ENCODE measurements around the gene RCAN1. TPM values are rescaled to one million over a fixed set of nuclear protein-coding genes. Genes with fewer than 3 reads are reported as not detected.

RCAN1 gene
- total and polyA plus RNA-seq, 2 of the 4 experiments (the other 2 are of a cell fraction), result 53.5 to 175 TPM

DNA sequence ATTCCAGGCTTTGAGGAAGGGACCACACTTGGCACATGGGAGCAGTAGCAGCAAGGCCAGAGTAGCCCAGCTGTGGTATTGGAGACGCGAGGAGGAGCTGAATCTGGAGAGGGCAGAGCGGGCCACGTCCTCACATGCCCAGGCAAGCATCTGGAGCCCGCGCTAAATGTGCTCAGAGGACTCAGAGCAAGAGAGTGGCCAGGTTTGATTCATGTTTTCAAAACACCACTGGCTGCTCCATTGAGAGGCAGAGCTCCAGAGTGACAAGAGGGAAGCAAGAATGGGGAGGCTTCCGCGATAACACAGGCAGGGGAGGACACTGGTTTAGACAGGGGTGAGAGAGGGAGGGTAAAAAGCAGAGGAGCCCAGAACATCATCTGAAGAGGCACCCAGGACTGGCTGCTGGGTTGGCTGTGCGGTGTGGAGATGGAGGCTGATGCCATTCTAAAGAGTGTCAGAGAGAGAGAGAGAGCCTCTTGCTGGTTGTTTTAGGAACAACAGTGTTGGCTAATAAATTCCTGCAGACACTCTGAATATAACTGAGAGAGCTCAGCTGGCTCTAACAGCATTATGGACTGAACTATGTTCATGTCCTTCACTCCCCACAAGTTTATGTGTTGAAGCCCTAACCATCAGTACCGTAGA lies 32.3 kb downstream of the RCAN1 start:
- peak overlapping the region; percentile 82 for H3K4ac ChIP-seq (ENCODE audit: low read depth, low read length)
- no peak overlapping the region for H3K23ac ChIP-seq (ENCODE audit: low read depth, low read length)
- CTCF ChIA-PET, result interaction anchor here (0.6 to 2.6 kb wide), 8 partner anchors 14 to 1267 kb away, joined by 3 to 25 read pairs (median 6); partner anchors contain the start of gene KCNE1
- H3K18ac ChIP-seq (ENCODE audit: low read depth, low read length), result peak overlapping the region; percentile 21; the same call in 1 of the 2 replicates
- H2BK120ac ChIP-seq (ENCODE audit: low read depth, low read length), result peak overlapping the region; percentile 80; the same call in 1 of the 2 replicates
- POLR2A ChIA-PET (ENCODE audit: unreplicated experiment), result interaction anchor here (1.0 kb wide), 1 partner anchor 56 kb away, joined by 3 read pairs; no protein-coding TSS in a partner anchor
- peaks cover 14% of the 10 kb centered on the region for H3K9me1 ChIP-seq (ENCODE audit: insufficient read depth, low read length)
- H4K8ac ChIP-seq (ENCODE audit: low read depth in 2 of 2, low read length in 2 of 2), result peak overlapping the region in 1 of 2 experiments; percentile 33; a peak in 1 of 4 replicates
- H3K27ac ChIP-seq (ENCODE audit: insufficient read depth, low read length), result no peak overlapping the region
- H3K27me3 ChIP-seq (ENCODE audit: control insufficient read depth, insufficient read depth, low read length), result no peaks in the 10 kb centered on the region
- H2AK9ac ChIP-seq (replicated peaks; ENCODE audit: low read depth, low read length, poor library complexity), result peak overlapping the region; percentile 33
- H2AK5ac ChIP-seq (ENCODE audit: low read depth, low read length), result peak overlapping the region; percentile 80
- no peak overlapping the region for H3K9ac ChIP-seq (ENCODE audit: low read depth, low read length)
- H2BK5ac ChIP-seq (ENCODE audit: low read depth, low read length, poor library complexity, severe bottlenecking), result peak overlapping the region; percentile 19
- WGBS, 2 experiments (ENCODE audit: extremely low coverage in 2 of 2, insufficient read length in 1 of 2), result 83% methylated on average over 6 of the region's 10 CpGs; no CpG with 5 or more reads in 1 of the 2 experiments
- H3K36me3 ChIP-seq (ENCODE audit: control insufficient read depth, insufficient read depth, low read length), result no peaks in the 10 kb centered on the region
- intact Hi-C loops (cut with micrococcal nuclease) (loop anchor here (1.0 kb wide), 2 partner anchors 58 to 72 kb away; no protein-coding TSS in a partner anchor), in situ Hi-C loops (cut with MboI; ENCODE audit: low sequenced_read_pairs) (no loop called here), dilution Hi-C loops (cut with HindIII; ENCODE audit: low sequenced_read_pairs, unreplicated experiment) (no loop called here)
- no peaks in the 10 kb centered on the region for H4K20me1 ChIP-seq (ENCODE audit: insufficient read depth, low read length)
- peaks cover 9% of the 10 kb centered on the region for H3K4me1 ChIP-seq (ENCODE audit: control insufficient read depth, insufficient read depth, low read length)
- BruUV-seq (replicated peaks), result no TSS peak
- peak overlapping the region; percentile 64; the same call in 1 of the 2 replicates for H4K91ac ChIP-seq (ENCODE audit: insufficient read depth, low read depth, low read length)
- peak overlapping the region; percentile 29 for H2AFZ ChIP-seq (replicated peaks; ENCODE audit: low read length, poor library complexity)
- DNase-seq (peak; percentile 65), ATAC-seq (ENCODE audit: low read depth) (peak; percentile 95)
- no peak overlapping the region for H3K4me3 ChIP-seq (ENCODE audit: insufficient read depth, low read depth, low read length)
- no peaks in the 10 kb centered on the region for H3K9me3 ChIP-seq (ENCODE audit: control insufficient read depth, insufficient read depth, low read length)
- H3K56ac ChIP-seq (ENCODE audit: extremely low read depth, insufficient read depth, low read length), result no peak overlapping the region
- peak overlapping the region; percentile 80; the same call in 1 of the 2 replicates for H2BK20ac ChIP-seq (ENCODE audit: low read depth, low read length)
- peak overlapping the region; percentile 85; the same call in 1 of the 2 replicates for H3K14ac ChIP-seq (replicated peaks; ENCODE audit: low read depth, low read length)
- H4K5ac ChIP-seq (ENCODE audit: low read depth, low read length), result peak overlapping the region; percentile 47
- peaks cover 12 to 41% of the 10 kb centered on the region in 2 experiments; a peak in 3 of 4 replicates for H3K79me1 ChIP-seq (ENCODE audit: low read depth in 1 of 2, low read length in 2 of 2)
- H3K4me2 ChIP-seq (ENCODE audit: low read depth, low read length), result no peak overlapping the region
- H2BK15ac ChIP-seq (ENCODE audit: low read depth, low read length), result peak overlapping the region; percentile 63; the same call in 1 of the 3 replicates
- no peak for TF ChIP-seq MAFK (IDR thresholded peaks at IDR 0.05; ENCODE audit: low read depth, low read length)
- TF ChIP-seq MXI1 (IDR thresholded peaks at IDR 0.05; ENCODE audit: borderline replicate concordance, low read depth, low read length), result no peak
- no peak for TF ChIP-seq BHLHE40 (IDR thresholded peaks at IDR 0.05; ENCODE audit: low read depth, low read length)
- TF ChIP-seq, protein P1, sequence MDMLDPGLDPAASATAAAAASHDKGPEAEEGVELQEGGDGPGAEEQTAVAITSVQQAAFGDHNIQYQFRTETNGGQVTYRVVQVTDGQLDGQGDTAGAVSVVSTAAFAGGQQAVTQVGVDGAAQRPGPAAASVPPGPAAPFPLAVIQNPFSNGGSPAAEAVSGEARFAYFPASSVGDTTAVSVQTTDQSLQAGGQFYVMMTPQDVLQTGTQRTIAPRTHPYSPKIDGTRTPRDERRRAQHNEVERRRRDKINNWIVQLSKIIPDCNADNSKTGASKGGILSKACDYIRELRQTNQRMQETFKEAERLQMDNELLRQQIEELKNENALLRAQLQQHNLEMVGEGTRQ (IDR thresholded peaks at IDR 0.05; ENCODE audit: low read depth, low read length), result no peak
- no peak for TF ChIP-seq FOS (IDR thresholded peaks at IDR 0.05; ENCODE audit: low read depth, low read length)
- TF ChIP-seq RFX5 (IDR thresholded peaks at IDR 0.05; ENCODE audit: low read depth, low read length), result no peak
- no peak for TF ChIP-seq CHD1 (IDR thresholded peaks at IDR 0.05; ENCODE audit: low read depth, low read length)
- peak; percentile 27; the same call in 1 of the 2 replicates for TF ChIP-seq CEBPB (IDR thresholded peaks at IDR 0.05; ENCODE audit: low read depth, low read length)
- TF ChIP-seq, protein P2, sequence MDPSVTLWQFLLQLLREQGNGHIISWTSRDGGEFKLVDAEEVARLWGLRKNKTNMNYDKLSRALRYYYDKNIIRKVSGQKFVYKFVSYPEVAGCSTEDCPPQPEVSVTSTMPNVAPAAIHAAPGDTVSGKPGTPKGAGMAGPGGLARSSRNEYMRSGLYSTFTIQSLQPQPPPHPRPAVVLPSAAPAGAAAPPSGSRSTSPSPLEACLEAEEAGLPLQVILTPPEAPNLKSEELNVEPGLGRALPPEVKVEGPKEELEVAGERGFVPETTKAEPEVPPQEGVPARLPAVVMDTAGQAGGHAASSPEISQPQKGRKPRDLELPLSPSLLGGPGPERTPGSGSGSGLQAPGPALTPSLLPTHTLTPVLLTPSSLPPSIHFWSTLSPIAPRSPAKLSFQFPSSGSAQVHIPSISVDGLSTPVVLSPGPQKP (IDR thresholded peaks at IDR 0.05; ENCODE audit: borderline replicate concordance, low read depth, low read length), result no peak
- no peak for TF ChIP-seq POLR2A (IDR thresholded peaks at IDR 0.05; ENCODE audit: low read depth, low read length)
- TF ChIP-seq MAZ (IDR thresholded peaks at IDR 0.05; ENCODE audit: borderline replicate concordance, low read depth, low read length), result no peak
- TF ChIP-seq SMC3 (IDR thresholded peaks at IDR 0.05; ENCODE audit: low read depth, low read length), result peak; percentile 89
- TF ChIP-seq, protein P3, sequence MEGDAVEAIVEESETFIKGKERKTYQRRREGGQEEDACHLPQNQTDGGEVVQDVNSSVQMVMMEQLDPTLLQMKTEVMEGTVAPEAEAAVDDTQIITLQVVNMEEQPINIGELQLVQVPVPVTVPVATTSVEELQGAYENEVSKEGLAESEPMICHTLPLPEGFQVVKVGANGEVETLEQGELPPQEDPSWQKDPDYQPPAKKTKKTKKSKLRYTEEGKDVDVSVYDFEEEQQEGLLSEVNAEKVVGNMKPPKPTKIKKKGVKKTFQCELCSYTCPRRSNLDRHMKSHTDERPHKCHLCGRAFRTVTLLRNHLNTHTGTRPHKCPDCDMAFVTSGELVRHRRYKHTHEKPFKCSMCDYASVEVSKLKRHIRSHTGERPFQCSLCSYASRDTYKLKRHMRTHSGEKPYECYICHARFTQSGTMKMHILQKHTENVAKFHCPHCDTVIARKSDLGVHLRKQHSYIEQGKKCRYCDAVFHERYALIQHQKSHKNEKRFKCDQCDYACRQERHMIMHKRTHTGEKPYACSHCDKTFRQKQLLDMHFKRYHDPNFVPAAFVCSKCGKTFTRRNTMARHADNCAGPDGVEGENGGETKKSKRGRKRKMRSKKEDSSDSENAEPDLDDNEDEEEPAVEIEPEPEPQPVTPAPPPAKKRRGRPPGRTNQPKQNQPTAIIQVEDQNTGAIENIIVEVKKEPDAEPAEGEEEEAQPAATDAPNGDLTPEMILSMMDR (conservative IDR thresholded peaks at IDR 0.05; ENCODE audit: low read depth, low read length), result peak; percentile 75
- no peak for TF ChIP-seq NFE2L2 (IDR thresholded peaks at IDR 0.05; ENCODE audit: low read depth, low read length)

All from IMR-90 (cell line).